T-helper 1 cell treated with Interleukin-12 subunit alpha and Interleukin-12 subunit beta and Interleukin-4 antibody, amounts not matched to agents 30 μg/mL and 1 μg/mL, for 36 hours (primary cell): ENCODE data around the gene TNP2.
"Not testable (repeated sequence)": the region's sequence is repeated elsewhere in the genome, so short reads cannot be mapped to it uniquely, and the experiment has no call there.

Source experiments
- H3K27ac Mint-ChIP-seq: one replicate; pipeline ENCODE4 v1.8.0; 2021; ENCODE audit warnings: mild to moderate bottlenecking, mixed read lengths
- H3K27me3 Mint-ChIP-seq: one replicate; pipeline ENCODE4 v1.8.0; 2021; ENCODE audit warnings: low read depth, mixed read lengths
- H3K36me3 Mint-ChIP-seq: one replicate; pipeline ENCODE4 v1.8.0; 2021; ENCODE audit warnings: low read depth, mixed read lengths
- H3K4me1 Mint-ChIP-seq: one replicate; pipeline ENCODE4 v1.8.0; 2021; ENCODE audit warnings: low read depth, mixed read lengths
- H3K4me3 Mint-ChIP-seq: one replicate; pipeline ENCODE4 v1.8.0; 2021; ENCODE audit warnings: mild to moderate bottlenecking, moderate library complexity, mixed read lengths
- H3K9me3 Mint-ChIP-seq: one replicate; pipeline ENCODE4 v1.8.0; 2021; ENCODE audit warnings: mixed read lengths

The TNP2 gene

DNA sequence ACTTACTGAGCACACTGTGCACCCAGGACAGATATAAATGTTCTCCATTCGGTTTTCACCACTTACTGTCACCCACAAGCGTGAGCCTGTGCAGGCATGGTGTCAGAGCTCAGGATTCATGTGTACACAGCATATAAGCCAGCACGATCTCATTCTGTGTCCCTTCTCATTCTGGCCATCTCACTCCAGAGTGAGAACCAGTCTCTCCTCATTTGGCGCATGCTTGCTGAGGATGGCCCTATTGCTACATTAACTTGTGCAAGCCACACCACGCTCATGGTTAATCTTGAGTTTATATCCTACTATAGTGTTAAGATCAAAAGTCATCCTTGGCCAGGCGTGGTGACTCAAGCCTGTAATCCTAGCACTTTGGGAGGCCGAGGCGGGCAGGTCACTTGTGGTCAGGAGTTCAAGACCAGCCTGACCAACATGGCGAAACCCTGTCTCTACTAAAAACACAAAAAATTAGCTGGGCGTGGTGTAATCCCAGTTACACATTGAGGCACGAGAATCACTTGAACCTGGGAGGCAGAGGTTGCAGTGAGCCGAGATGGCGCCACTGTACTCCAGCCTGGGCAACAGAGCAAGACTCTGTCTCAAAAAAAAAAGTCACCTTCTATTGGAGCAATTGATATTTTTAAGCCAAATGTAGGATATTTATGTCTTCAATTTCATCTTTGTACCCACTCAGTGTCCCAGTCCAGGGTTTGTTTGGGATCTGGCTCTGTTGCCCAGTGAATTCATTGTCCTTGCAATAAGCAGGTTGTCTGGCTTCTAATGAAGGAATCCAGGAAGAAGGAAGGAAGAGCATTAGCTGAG is 34.0 kb downstream of the TNP2 start:
- Mint-ChIP-seq H3K36me3 (no peaks in the 10 kb centered on the region), H3K4me1 (peaks cover 59% of the 10 kb centered on the region), H3K27me3 (no peaks in the 10 kb centered on the region), H3K9me3 (no peaks in the 10 kb centered on the region), H3K27ac (peak overlapping the region; percentile 69), H3K4me3 (peak overlapping the region; percentile 16)

- Mint-ChIP-seq H3K27ac (peak overlapping the region; percentile 97), H3K36me3 (no peaks in the 10 kb centered on the region), H3K4me1 (peaks cover 70% of the 10 kb centered on the region)
Measured at GRCh38 chr16:11233727-11234376, 35.3 kb downstream of the TNP2 start.

DNA sequence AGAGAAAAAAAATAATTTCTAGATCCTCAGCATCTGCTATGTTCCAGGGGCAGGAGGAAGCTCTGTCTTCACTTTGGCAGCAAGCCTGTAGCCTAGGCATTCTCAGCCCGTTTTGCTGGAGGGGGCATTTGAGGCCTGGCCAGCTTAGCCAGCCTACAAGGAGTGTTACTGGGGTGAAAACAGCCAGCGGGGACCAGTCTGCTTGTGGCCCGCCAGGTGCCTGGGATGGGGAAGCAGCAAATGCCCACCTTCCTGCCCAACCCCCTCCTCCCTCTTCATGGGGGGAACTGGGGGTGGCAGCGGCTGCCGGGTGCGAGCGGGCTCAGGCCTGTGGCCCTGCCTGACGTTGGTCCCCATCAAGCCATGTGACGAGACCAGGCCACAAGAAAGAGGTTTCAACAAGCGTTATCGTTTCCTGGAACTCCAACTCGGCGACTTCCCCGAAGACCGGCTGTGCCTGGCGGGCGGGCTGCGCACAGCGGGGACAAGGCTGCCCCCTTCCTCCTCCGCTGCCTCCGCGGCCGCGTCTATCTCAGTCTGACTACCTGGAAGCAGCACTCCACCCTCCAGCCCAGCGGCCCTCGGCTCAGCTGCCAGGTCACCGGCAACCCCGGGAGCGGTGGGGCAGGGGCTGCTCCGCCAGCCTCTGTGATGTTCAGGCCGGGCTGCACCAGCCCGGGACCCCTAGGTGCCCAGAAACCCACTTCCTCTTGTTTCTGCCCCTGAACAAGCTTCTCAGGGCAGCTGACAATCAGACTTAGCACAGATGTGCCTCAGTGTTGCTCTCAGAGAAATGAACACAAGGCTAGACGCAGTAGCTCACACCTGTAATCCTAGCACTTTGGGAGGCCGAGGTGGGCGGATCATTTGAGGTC is 36.0 kb downstream of the TNP2 start:
- H3K27ac Mint-ChIP-seq = peak overlapping the region; percentile 97
- H3K27me3 Mint-ChIP-seq = no peaks in the 10 kb centered on the region
- H3K4me1 Mint-ChIP-seq = peaks cover 71% of the 10 kb centered on the region
- peak overlapping the region; percentile 74 for H3K4me3 Mint-ChIP-seq
- H3K9me3 Mint-ChIP-seq = no peaks in the 10 kb centered on the region
- no peaks in the 10 kb centered on the region for H3K36me3 Mint-ChIP-seq

More at GRCh38 chr16:11233727-11234376, 35.3 kb downstream of the TNP2 start:
- no peaks in the 10 kb centered on the region for H3K27me3 Mint-ChIP-seq
- H3K9me3 Mint-ChIP-seq = no peaks in the 10 kb centered on the region
- peak overlapping the region; percentile 74 for H3K4me3 Mint-ChIP-seq

- no peaks in the 10 kb centered on the region for H3K36me3 Mint-ChIP-seq
- H3K4me1 Mint-ChIP-seq = peaks cover 73% of the 10 kb centered on the region
- no peaks in the 10 kb centered on the region for H3K9me3 Mint-ChIP-seq
- peak overlapping the region; percentile 77 for H3K4me3 Mint-ChIP-seq
- peak overlapping the region; percentile 97 for H3K27ac Mint-ChIP-seq
- H3K27me3 Mint-ChIP-seq = no peaks in the 10 kb centered on the region
Measured at GRCh38 chr16:11232302-11232851, 36.7 kb downstream of the TNP2 start.

DNA sequence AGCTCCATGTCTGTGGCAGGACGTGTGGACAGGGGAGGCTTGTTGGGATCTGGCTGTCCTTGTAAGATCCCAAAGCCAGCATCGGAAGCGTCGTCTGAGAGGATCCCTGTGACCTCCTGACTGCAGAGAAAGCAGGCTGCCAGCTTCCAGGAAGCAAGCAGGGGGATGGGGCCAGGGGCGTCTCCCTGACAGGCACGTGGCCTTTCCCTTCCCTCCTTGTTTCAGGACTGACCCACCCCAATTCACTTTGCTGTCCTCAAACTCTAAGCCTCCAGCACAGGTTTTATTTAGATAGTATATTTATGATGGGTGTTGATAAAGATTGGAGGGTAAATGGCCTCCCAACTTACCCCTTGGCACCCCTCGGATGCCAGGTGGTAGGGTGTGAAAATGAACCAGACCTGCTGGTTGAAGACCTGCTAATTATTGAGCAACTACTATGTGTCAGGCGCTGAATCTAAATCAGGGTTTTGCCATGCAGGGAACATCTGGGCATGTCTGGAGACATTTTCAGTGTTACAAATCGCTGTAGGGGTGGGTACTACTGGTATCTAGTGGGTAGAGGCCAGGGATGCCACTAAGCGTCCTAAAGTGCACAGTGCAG is 37.7 kb downstream of the TNP2 start:
- H3K9me3 Mint-ChIP-seq = no peaks in the 10 kb centered on the region
- peak overlapping the region; percentile 97 for H3K27ac Mint-ChIP-seq
- no peaks in the 10 kb centered on the region for H3K36me3 Mint-ChIP-seq
- peaks cover 66% of the 10 kb centered on the region for H3K4me1 Mint-ChIP-seq
- H3K4me3 Mint-ChIP-seq = peak overlapping the region; percentile 77
- H3K27me3 Mint-ChIP-seq = no peaks in the 10 kb centered on the region

- H3K4me3 Mint-ChIP-seq = no peak overlapping the region
- H3K4me1 Mint-ChIP-seq = peaks cover 73% of the 10 kb centered on the region
- H3K9me3 Mint-ChIP-seq = no peaks in the 10 kb centered on the region
- H3K27ac Mint-ChIP-seq = peak overlapping the region; percentile 46
- no peaks in the 10 kb centered on the region for H3K36me3 Mint-ChIP-seq
- no peaks in the 10 kb centered on the region for H3K27me3 Mint-ChIP-seq
Measured at GRCh38 chr16:11229906-11230305, 39.2 kb downstream of the TNP2 start.

DNA sequence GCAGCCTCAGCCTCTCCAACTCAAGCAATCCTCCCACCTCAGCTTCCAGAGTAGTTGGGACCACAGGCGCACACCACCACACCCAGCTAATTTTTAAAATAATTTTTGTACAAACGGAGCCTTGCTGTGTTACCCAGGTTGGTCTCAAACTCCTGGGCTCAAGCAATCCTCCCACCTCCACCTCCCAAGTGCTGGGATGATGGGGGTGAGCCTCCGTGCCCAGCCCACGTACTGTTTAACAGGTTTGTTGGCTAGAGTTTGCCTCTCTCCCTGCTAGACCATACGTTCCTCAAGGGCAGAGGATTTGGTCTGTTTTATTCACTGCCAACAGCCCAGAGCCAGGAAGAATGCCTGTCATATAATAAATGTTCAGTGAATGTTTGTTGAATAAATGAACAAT is 39.7 kb downstream of the TNP2 start:
- no peaks in the 10 kb centered on the region for H3K9me3 Mint-ChIP-seq
- H3K27me3 Mint-ChIP-seq = no peaks in the 10 kb centered on the region
- no peak overlapping the region for H3K4me3 Mint-ChIP-seq
- H3K4me1 Mint-ChIP-seq = peaks cover 74% of the 10 kb centered on the region
- H3K36me3 Mint-ChIP-seq = no peaks in the 10 kb centered on the region
- H3K27ac Mint-ChIP-seq = peak overlapping the region; percentile 52

DNA sequence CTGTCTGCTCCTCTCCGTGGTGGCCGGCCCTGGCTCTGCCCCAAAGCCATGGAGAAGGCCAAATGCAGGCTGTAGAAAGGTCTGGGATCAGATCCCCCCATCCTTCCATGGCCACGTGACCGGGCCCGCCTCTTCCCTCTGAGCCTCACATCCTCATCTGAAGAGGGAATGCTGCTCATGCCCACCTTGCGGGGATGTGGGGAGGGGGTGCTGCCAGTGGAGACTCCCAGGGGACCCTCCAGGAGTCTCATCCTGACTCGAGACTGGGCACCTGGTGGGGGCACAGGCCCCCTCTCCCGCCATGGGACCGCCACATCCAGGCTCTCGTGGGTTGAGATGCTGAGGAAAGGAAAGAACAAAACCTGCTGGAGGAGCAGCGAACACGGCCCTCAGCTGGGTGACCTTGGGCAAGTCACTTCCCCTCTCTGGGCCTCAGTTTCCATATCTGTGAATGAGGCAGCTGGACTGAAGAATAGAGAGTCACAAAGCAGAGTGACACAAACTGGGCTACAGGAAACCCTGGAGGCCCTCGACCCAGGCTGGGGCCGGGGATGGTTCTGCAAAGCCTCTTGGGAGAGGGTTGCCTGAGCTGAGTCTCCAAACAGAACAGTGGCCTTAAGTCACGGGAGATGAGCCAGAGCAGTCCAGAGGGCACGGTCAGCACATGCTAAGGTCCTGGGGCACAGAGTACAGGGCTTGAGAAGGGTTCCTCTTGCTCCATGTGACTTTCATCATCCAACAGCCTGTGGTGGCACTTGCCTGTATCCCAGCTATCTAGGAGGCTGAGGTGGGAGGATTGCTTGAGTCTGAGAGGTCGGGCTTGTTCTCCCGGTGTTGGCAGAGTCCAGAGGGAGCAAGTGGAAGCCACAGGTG is 43.2 kb downstream of the TNP2 start:
- H3K4me3 Mint-ChIP-seq = peak overlapping the region; percentile 61
- peak overlapping the region; percentile 97 for H3K27ac Mint-ChIP-seq
- H3K9me3 Mint-ChIP-seq = no peaks in the 10 kb centered on the region
- H3K36me3 Mint-ChIP-seq = peaks cover 4% of the 10 kb centered on the region
- H3K4me1 Mint-ChIP-seq = peaks cover 61% of the 10 kb centered on the region
- H3K27me3 Mint-ChIP-seq = no peaks in the 10 kb centered on the region

- Mint-ChIP-seq H3K36me3 (peaks cover 4% of the 10 kb centered on the region), H3K27ac (peak overlapping the region; percentile 97), H3K4me1 (peaks cover 59% of the 10 kb centered on the region), H3K9me3 (no peaks in the 10 kb centered on the region), H3K4me3 (peak overlapping the region; percentile 61), H3K27me3 (no peaks in the 10 kb centered on the region)
Measured at GRCh38 chr16:11224894-11225676, 44.0 kb downstream of the TNP2 start.

- no peaks in the 10 kb centered on the region for H3K9me3 Mint-ChIP-seq
- H3K4me1 Mint-ChIP-seq = peaks cover 56% of the 10 kb centered on the region
Measured at GRCh38 chr16:11224096-11224893, 44.8 kb downstream of the TNP2 start.

GRCh38 chr16:11220507-11220906 is 48.6 kb downstream of the TNP2 start:
- Mint-ChIP-seq H3K36me3 (peaks cover 25% of the 10 kb centered on the region), H3K9me3 (peaks cover 25% of the 10 kb centered on the region)
- H3K4me3 Mint-ChIP-seq = not testable (repeated sequence)

More at GRCh38 chr16:11224096-11224893, 44.8 kb downstream of the TNP2 start:
- Mint-ChIP-seq H3K4me3 (peak overlapping the region; percentile 80), H3K36me3 (peaks cover 4% of the 10 kb centered on the region), H3K27me3 (no peaks in the 10 kb centered on the region), H3K27ac (peak overlapping the region; percentile 97)

DNA sequence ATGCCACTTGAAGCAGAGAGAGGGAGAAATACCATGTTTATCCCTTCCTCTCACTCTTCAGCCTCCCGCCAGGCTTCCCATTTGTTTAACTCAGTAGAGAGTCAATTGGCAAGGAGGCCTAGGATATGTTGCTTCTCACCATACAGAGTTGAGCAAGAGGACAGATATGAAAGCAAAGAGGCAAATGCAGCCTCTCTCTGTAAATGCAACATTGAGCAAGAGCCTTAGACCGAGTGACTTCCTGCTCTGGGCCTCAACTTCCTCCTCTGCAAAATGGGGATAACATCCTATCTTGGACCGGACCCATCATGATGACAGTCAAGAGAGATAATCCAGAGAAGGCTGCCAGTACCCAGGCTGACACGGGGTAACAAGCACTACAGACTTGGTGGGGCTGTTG is 49.9 kb downstream of the TNP2 start:
- Mint-ChIP-seq H3K36me3 (peaks cover 25% of the 10 kb centered on the region), H3K27me3 (no peaks in the 10 kb centered on the region), H3K27ac (peak overlapping the region; percentile 62), H3K9me3 (peaks cover 25% of the 10 kb centered on the region), H3K4me1 (peaks cover 29% of the 10 kb centered on the region), H3K4me3 (no peak overlapping the region)

More at GRCh38 chr16:11220507-11220906, 48.6 kb downstream of the TNP2 start:
- peaks cover 38% of the 10 kb centered on the region for H3K4me1 Mint-ChIP-seq
- H3K27me3 Mint-ChIP-seq, H3K27ac Mint-ChIP-seq: not testable (repeated sequence)
